DOHH2 (cell line): ENCODE results near the gene JOSD2.

Source experiments
- H3F3A ChIP-seq: fragments of 200-600 bp; sonication (generic), shearing (Covaris generic); 2 replicates; pipeline ENCODE4 v1.6.0; 2016; ENCODE audit warnings: antibody characterized with exemption, mild to moderate bottlenecking; ENCODE audit not compliant: control insufficient read depth, insufficient read depth
- H3K27ac ChIP-seq: fragments of 200-600 bp; sonication (generic); 2 replicates; pipeline ENCODE4 v1.5.1; 2014; ENCODE audit warnings: low read depth, mild to moderate bottlenecking, low read length, moderate library complexity
- H3K27me3 ChIP-seq: fragments of 200-600 bp; sonication (generic); 2 replicates; pipeline ENCODE4 v1.6.1; 2014; ENCODE audit warnings: mild to moderate bottlenecking, low read length, mixed read lengths; ENCODE audit not compliant: control insufficient read depth
- H3K36me3 ChIP-seq: fragments of 200-600 bp; sonication (generic); 2 replicates; pipeline ENCODE4 v1.6.1; 2014; ENCODE audit warnings: mild to moderate bottlenecking, low read length, moderate library complexity, mixed read lengths; ENCODE audit not compliant: control insufficient read depth
- H3K4me1 ChIP-seq: fragments of 200-600 bp; sonication (generic); 2 replicates; pipeline ENCODE4 v1.6.1; 2014; ENCODE audit warnings: mild to moderate bottlenecking, low read length, mixed read lengths; ENCODE audit not compliant: control insufficient read depth
- H3K4me2 ChIP-seq: fragments of 200-600 bp; sonication (generic); 2 replicates; pipeline ENCODE4 v1.6.0; 2014; ENCODE audit warnings: mild to moderate bottlenecking, low read length, moderate library complexity
- H3K4me3 ChIP-seq: fragments of 200-600 bp; sonication (generic); 2 replicates; pipeline ENCODE4 v1.5.1; 2014; ENCODE audit warnings: mild to moderate bottlenecking, low read length, mixed read lengths
- H3K79me2 ChIP-seq: fragments of 200-600 bp; sonication (generic); 2 replicates; pipeline ENCODE4 v1.6.1; 2014; ENCODE audit warnings: mild to moderate bottlenecking, low read length, mixed read lengths; ENCODE audit not compliant: control insufficient read depth
- H3K9me2 ChIP-seq: fragments of 200-600 bp; sonication (generic); replicated peaks from 2 replicates; pipeline ENCODE4 v1.6.1; 2014; ENCODE audit warnings: mild to moderate bottlenecking, low read length, mixed read lengths; ENCODE audit not compliant: control insufficient read depth
- H3K9me3 ChIP-seq: fragments of 200-600 bp; sonication (generic); 2 replicates; pipeline ENCODE4 v1.6.1; 2014; ENCODE audit warnings: antibody characterized with exemption, low read length, mixed read lengths; ENCODE audit not compliant: control insufficient read depth, insufficient read depth
- H4K20me1 ChIP-seq: fragments of 200-600 bp; sonication (generic); 2 replicates; pipeline ENCODE4 v1.6.0; 2014; ENCODE audit warnings: low read depth, mild to moderate bottlenecking, antibody characterized with exemption, low read length, moderate library complexity; ENCODE audit not compliant: control insufficient read depth, insufficient read depth
- CTCF ChIP-seq: fragments of 200-600 bp; sonication (generic); IDR thresholded peaks from one replicate; pipeline ENCODE4 v1.5.1; 2014; ENCODE audit warnings: antibody characterized with exemption, mild to moderate bottlenecking, low read depth, low read length; ENCODE audit not compliant: poor library complexity, severe bottlenecking
- EZH2phosphoT487 ChIP-seq: fragments of 200-600 bp; sonication (generic); IDR thresholded peaks from 2 replicates; pipeline ENCODE4 v1.6.1; 2017; ENCODE audit warnings: borderline replicate concordance, mild to moderate bottlenecking, antibody characterized with exemption, low read length, moderate library complexity, mixed read lengths

Gene JOSD2

GRCh38 chr19:50488389-50489194, 22.4 kb downstream of the JOSD2 start:
- Histone ChIP-seq H3F3A (peaks cover 11% of the 10 kb centered on the region), H3K4me3 (0 out of 2 replicates have a peak overlapping the region, but pooled peaks have one; percentile 11), H3K4me1 (peaks cover 31% of the 10 kb centered on the region), H4K20me1 (no peaks in the 10 kb centered on the region), H3K4me2 (peak overlapping the region; percentile 22; the same call in 1 of the 2 replicates), H3K27ac (no peak overlapping the region), H3K9me3 (peaks cover 8% of the 10 kb centered on the region; the same call in 1 of the 2 replicates), H3K9me2 (no peaks in the 10 kb centered on the region), H3K79me2 (no peaks in the 10 kb centered on the region), H3K36me3 (peaks cover 11% of the 10 kb centered on the region), H3K27me3 (no peaks in the 10 kb centered on the region)
- no peak for TF ChIP-seq EZH2phosphoT487

GRCh38 chr19:50486823-50487515, 24.0 kb downstream of the JOSD2 start:
- H4K20me1 ChIP-seq = no peaks in the 10 kb centered on the region
- H3K9me2 ChIP-seq = no peaks in the 10 kb centered on the region
- H3K79me2 ChIP-seq = no peaks in the 10 kb centered on the region
- no peak overlapping the region for H3K27ac ChIP-seq
- H3K9me3 ChIP-seq = peaks cover 8% of the 10 kb centered on the region; the same call in 1 of the 2 replicates
- TF ChIP-seq CTCF (peak; percentile 91), EZH2phosphoT487 (no peak)
- no peak overlapping the region; the same call in 1 of the 2 replicates for H3K4me2 ChIP-seq
- peaks cover 24% of the 10 kb centered on the region for H3K36me3 ChIP-seq
- no peak overlapping the region for H3K4me3 ChIP-seq
- H3K4me1 ChIP-seq = peaks cover 23% of the 10 kb centered on the region
- peaks cover 11% of the 10 kb centered on the region for H3F3A ChIP-seq
- H3K27me3 ChIP-seq = no peaks in the 10 kb centered on the region

- Histone ChIP-seq H3K9me2 (no peaks in the 10 kb centered on the region), H3K27ac (no peak overlapping the region), H3K4me3 (no peak overlapping the region), H3K9me3 (peaks cover 8% of the 10 kb centered on the region; the same call in 1 of the 2 replicates), H3K4me1 (peaks cover 19% of the 10 kb centered on the region), H3K79me2 (no peaks in the 10 kb centered on the region; the same call in 1 of the 2 replicates), H3K36me3 (peaks cover 38% of the 10 kb centered on the region), H3K27me3 (no peaks in the 10 kb centered on the region), H3K4me2 (no peak overlapping the region), H4K20me1 (no peaks in the 10 kb centered on the region), H3F3A (0 out of 2 replicates have a peak, but pooled peaks cover 5% of the 10 kb centered on the region)
- no peak for TF ChIP-seq CTCF
Measured at GRCh38 chr19:50485284-50485955, 25.6 kb downstream of the JOSD2 start.
